ENCODE data around the gene TMEM187.
"Not testable (repeated sequence)": the region's sequence is repeated elsewhere in the genome, so short reads cannot be mapped to it uniquely, and the experiment has no call there.

DNA sequence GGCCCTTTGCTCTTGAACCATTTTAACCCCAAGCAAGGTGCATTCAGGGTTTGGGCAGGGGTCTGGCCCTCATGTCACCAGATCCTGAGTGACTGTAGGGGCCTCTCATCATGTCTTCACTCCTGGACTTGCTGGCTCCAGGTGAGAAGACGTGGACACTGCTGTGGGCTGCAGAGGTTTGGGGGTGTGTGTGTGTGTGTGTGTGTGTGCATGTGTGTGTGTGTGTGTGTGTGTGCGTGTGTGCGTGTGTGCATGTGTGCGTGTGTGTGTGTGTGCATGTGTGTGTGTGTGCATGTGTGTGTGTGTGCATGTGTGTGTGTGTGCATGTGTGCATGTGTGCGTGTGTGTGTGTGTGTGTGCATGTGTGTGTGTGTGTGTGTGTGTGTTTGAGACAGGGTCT is 21.8 kb downstream of the TMEM187 start:
- not testable (repeated sequence) for TF ChIP-seq EZH2phosphoT487 (IDR thresholded peaks at IDR 0.05; ENCODE audit: borderline replicate concordance, low read depth, low read length)
- TF ChIP-seq, protein P1, sequence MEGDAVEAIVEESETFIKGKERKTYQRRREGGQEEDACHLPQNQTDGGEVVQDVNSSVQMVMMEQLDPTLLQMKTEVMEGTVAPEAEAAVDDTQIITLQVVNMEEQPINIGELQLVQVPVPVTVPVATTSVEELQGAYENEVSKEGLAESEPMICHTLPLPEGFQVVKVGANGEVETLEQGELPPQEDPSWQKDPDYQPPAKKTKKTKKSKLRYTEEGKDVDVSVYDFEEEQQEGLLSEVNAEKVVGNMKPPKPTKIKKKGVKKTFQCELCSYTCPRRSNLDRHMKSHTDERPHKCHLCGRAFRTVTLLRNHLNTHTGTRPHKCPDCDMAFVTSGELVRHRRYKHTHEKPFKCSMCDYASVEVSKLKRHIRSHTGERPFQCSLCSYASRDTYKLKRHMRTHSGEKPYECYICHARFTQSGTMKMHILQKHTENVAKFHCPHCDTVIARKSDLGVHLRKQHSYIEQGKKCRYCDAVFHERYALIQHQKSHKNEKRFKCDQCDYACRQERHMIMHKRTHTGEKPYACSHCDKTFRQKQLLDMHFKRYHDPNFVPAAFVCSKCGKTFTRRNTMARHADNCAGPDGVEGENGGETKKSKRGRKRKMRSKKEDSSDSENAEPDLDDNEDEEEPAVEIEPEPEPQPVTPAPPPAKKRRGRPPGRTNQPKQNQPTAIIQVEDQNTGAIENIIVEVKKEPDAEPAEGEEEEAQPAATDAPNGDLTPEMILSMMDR (conservative IDR thresholded peaks at IDR 0.05; ENCODE audit: low read length): not testable (repeated sequence)
